ENCODE results near the gene BUD13. TPM values are rescaled to one million over a fixed set of nuclear protein-coding genes. Genes with fewer than 3 reads are reported as not detected.

Gene BUD13
- total RNA-seq, 5 donors from 2014 or later (not counting 1 experiment from before 2014, with no cell fraction given): 9.8 to 23.0 (median 20.5) TPM

GRCh38 chr11:116702772-116703385, 69.9 kb downstream of the BUD13 start:
- Mint-ChIP-seq H3K4me3 (no peak overlapping the region), H3K9me3 (no peaks in the 10 kb centered on the region), H3K4me1 (peaks cover 0 to 3% (median 0%) of the 10 kb centered on the region in 3 donors), H3K36me3 (no peaks in the 10 kb centered on the region), H3K27me3 (peaks cover 7 to 13% of the 10 kb centered on the region in 2 donors), H3K27ac (no peak overlapping the region)
- peaks cover 0 to 26% of the 10 kb centered on the region in 2 experiments for H3K27me3 ChIP-seq (replicated peaks in 1 of 2; ENCODE audit: control insufficient read depth in 2 of 2, extremely low read depth in 1 of 2, insufficient read depth in 2 of 2, low read length in 1 of 2)
- no peak for ATAC-seq (replicated peaks in 1 of 4)
- H3K4me3 ChIP-seq (ENCODE audit: control insufficient read depth in 1 of 2, extremely low read depth in 1 of 2, low read length in 1 of 2): no peak overlapping the region
- 55% methylated on average over 5 of the region's 8 CpGs for WGBS (ENCODE audit: insufficient coverage)
- H3K4me1 ChIP-seq (ENCODE audit: control insufficient read depth in 1 of 2, extremely low read depth in 1 of 2, insufficient read depth in 2 of 2, low read length in 2 of 2): peaks cover 0 to 4% of the 10 kb centered on the region in 2 experiments
- no peaks in the 10 kb centered on the region for H3K9me3 ChIP-seq
- DNase-seq: no peak
- ChIA-PET POLR2A (no interaction called here), CTCF (no interaction called here)
- no peak overlapping the region for H3K27ac ChIP-seq (ENCODE audit: low read length)
- H3K36me3 ChIP-seq (ENCODE audit: control insufficient read depth in 2 of 2, extremely low read depth in 1 of 2, insufficient read depth in 1 of 2, low read length in 1 of 2): no peaks in the 10 kb centered on the region

GRCh38 chr11:116701876-116702275, 70.9 kb downstream of the BUD13 start:
- ATAC-seq (replicated peaks in 1 of 4) (no peak), DNase-seq (no peak)
- Histone ChIP-seq H3K4me3 (ENCODE audit: control insufficient read depth in 1 of 2, extremely low read depth in 1 of 2, low read length in 1 of 2) (no peak overlapping the region), H3K27ac (ENCODE audit: low read length) (no peak overlapping the region), H3K9me3 (no peaks in the 10 kb centered on the region), H3K27me3 (replicated peaks in 1 of 2; ENCODE audit: control insufficient read depth in 2 of 2, extremely low read depth in 1 of 2, insufficient read depth in 2 of 2, low read length in 1 of 2) (peaks cover 0 to 21% of the 10 kb centered on the region in 2 experiments), H3K36me3 (ENCODE audit: control insufficient read depth in 2 of 2, extremely low read depth in 1 of 2, insufficient read depth in 1 of 2, low read length in 1 of 2) (no peaks in the 10 kb centered on the region), H3K4me1 (ENCODE audit: control insufficient read depth in 1 of 2, extremely low read depth in 1 of 2, insufficient read depth in 2 of 2, low read length in 2 of 2) (peaks cover 0 to 4% of the 10 kb centered on the region in 2 experiments)
- Mint-ChIP-seq H3K9me3 (no peaks in the 10 kb centered on the region), H3K36me3 (no peaks in the 10 kb centered on the region), H3K4me1 (no peaks in the 10 kb centered on the region), H3K27ac (no peak overlapping the region), H3K27me3 (peaks cover 12 to 16% of the 10 kb centered on the region in 2 donors), H3K4me3 (no peak overlapping the region)
- WGBS (ENCODE audit: insufficient coverage): 40% methylated on average over 1 of the region's 2 CpGs
- POLR2A ChIA-PET: no interaction called here
- CTCF ChIA-PET: no interaction called here

- POLR2A ChIA-PET: no interaction called here
- Mint-ChIP-seq H3K27me3 (peaks cover 14 to 16% of the 10 kb centered on the region in 2 donors), H3K4me3 (no peak overlapping the region), H3K9me3 (no peaks in the 10 kb centered on the region), H3K4me1 (no peaks in the 10 kb centered on the region), H3K36me3 (no peaks in the 10 kb centered on the region), H3K27ac (no peak overlapping the region)
- WGBS (ENCODE audit: insufficient coverage): 75% methylated on average over 2 of the region's 7 CpGs
- H3K27me3 ChIP-seq (replicated peaks in 1 of 2; ENCODE audit: control insufficient read depth in 2 of 2, extremely low read depth in 1 of 2, insufficient read depth in 2 of 2, low read length in 1 of 2): peaks cover 0 to 26% of the 10 kb centered on the region in 2 experiments
- H3K4me1 ChIP-seq (ENCODE audit: control insufficient read depth in 1 of 2, extremely low read depth in 1 of 2, insufficient read depth in 2 of 2, low read length in 2 of 2): peaks cover 0 to 4% of the 10 kb centered on the region in 2 experiments
- ATAC-seq (replicated peaks in 1 of 4) (no peak), DNase-seq (no peak)
- H3K36me3 ChIP-seq (ENCODE audit: control insufficient read depth in 2 of 2, extremely low read depth in 1 of 2, insufficient read depth in 1 of 2, low read length in 1 of 2): no peaks in the 10 kb centered on the region
- no peaks in the 10 kb centered on the region for H3K9me3 ChIP-seq
- CTCF ChIA-PET: no interaction called here
- H3K4me3 ChIP-seq (ENCODE audit: control insufficient read depth in 1 of 2, extremely low read depth in 1 of 2, low read length in 1 of 2): no peak overlapping the region
- no peak overlapping the region for H3K27ac ChIP-seq (ENCODE audit: low read length)
Observed at GRCh38 chr11:116701297-116701801, 71.4 kb downstream of the BUD13 start.

- no peaks in the 10 kb centered on the region for H3K9me3 Mint-ChIP-seq
- DNase-seq: no peak
- H3K27me3 ChIP-seq (replicated peaks in 1 of 2; ENCODE audit: control insufficient read depth in 2 of 2, extremely low read depth in 1 of 2, insufficient read depth in 2 of 2, low read length in 1 of 2): peaks cover 0 to 25% of the 10 kb centered on the region in 2 experiments
- no peak overlapping the region for H3K4me3 ChIP-seq (ENCODE audit: control insufficient read depth in 1 of 2, extremely low read depth in 1 of 2, low read length in 1 of 2)
- H3K4me3 Mint-ChIP-seq: no peak overlapping the region
- peaks cover 0 to 4% of the 10 kb centered on the region in 2 experiments for H3K4me1 ChIP-seq (ENCODE audit: control insufficient read depth in 1 of 2, extremely low read depth in 1 of 2, insufficient read depth in 2 of 2, low read length in 2 of 2)
- no peaks in the 10 kb centered on the region for H3K36me3 Mint-ChIP-seq
- H3K9me3 ChIP-seq: no peaks in the 10 kb centered on the region
- WGBS (ENCODE audit: insufficient coverage): 96% methylated on average over 4 of the region's 6 CpGs
- ChIA-PET CTCF (no interaction called here), POLR2A (no interaction called here)
- H3K4me1 Mint-ChIP-seq: no peaks in the 10 kb centered on the region
- no peak overlapping the region for H3K27ac ChIP-seq (ENCODE audit: low read length)
- H3K36me3 ChIP-seq (ENCODE audit: control insufficient read depth in 2 of 2, extremely low read depth in 1 of 2, insufficient read depth in 1 of 2, low read length in 1 of 2): no peaks in the 10 kb centered on the region
- ATAC-seq (replicated peaks in 1 of 4): no peak
- H3K27me3 Mint-ChIP-seq: peaks cover 17 to 18% of the 10 kb centered on the region in 2 donors
- H3K27ac Mint-ChIP-seq: no peak overlapping the region
Observed at GRCh38 chr11:116700586-116701220, 72.1 kb downstream of the BUD13 start.

Other genes with a start within 250 kb of the BUD13 start
- gene ZPR1, start 15.0 kb upstream of the BUD13 start, total RNA-seq: 100 to 1,000 TPM in 2 of 5 donors, 10 to 100 TPM in 3; 57.8 to 113 (median 62.2) TPM
- under 1 TPM in 2 of 5 donors, not detected in 3; 0.19 to 0.85 TPM for gene APOA5, start 18.9 kb upstream of the BUD13 start, total RNA-seq
- not detected for gene APOA4, start 50.3 kb upstream of the BUD13 start, total RNA-seq
- 1 to 10 TPM in 3 of 5 donors, not detected in 2; 3.3 to 4.1 (median 3.7) TPM for gene APOC3, start 56.9 kb upstream of the BUD13 start, total RNA-seq
- gene APOA1, start 64.6 kb upstream of the BUD13 start, total RNA-seq: 1 to 10 TPM in 4 of 5 donors, not detected in 1; 1.1 to 5.4 (median 4.2) TPM